Neural progenitor cell (in vitro differentiated cells): ENCODE measurements around the gene MELTF.

ENCODE experiments used
- CTCF ChIP-seq: fragments of 200-600 bp; sonication (generic); IDR thresholded peaks from 2 replicates; pipeline ENCODE4 v1.5.1; 2017; ENCODE audit warnings: antibody characterized with exemption, mild to moderate bottlenecking
- EZH2phosphoT487 ChIP-seq: fragments of 200-600 bp; sonication (generic); IDR thresholded peaks from 2 replicates; pipeline ENCODE4 v1.6.1; 2017; ENCODE audit warnings: antibody characterized with exemption

- TF ChIP-seq CTCF: peak; percentile 9
- no peak for TF ChIP-seq EZH2phosphoT487
Observed at GRCh38 chr3:196985954-196986885, 43.4 kb downstream of the MELTF start.
